ENCODE data around the gene CIAO1. TPM values are rescaled to one million over a fixed set of nuclear protein-coding genes. Genes with fewer than 3 reads are reported as not detected.

The CIAO1 gene
- total RNA-seq, 2 experiments from 2014 or later = 55.4 to 55.6 TPM

GRCh38 chr2:96308248-96308647 is 42.2 kb downstream of the CIAO1 start:
- intact Hi-C loops (cut with DNase I, micrococcal nuclease) = loop anchor here in 1 of 2 experiments (5.0 kb wide), 2 partner anchors 99 to 229 kb away; partner anchors contain the start of gene ARID5A
- H3K4me1 ChIP-seq (ENCODE audit: insufficient read depth, low read length) = peaks cover 25% of the 10 kb centered on the region
- TF ChIP-seq CTCF (IDR thresholded peaks at IDR 0.05) = no peak
- no peaks in the 10 kb centered on the region for H3K9me3 ChIP-seq (ENCODE audit: control insufficient read depth in 1 of 2, insufficient read depth in 1 of 2, low read length in 2 of 2)
- ChIA-PET POLR2A (no interaction called here), CTCF (interaction anchor here (0.9 kb wide), 1 partner anchor 37 kb away, joined by 3 read pairs; no protein-coding TSS in a partner anchor)
- ATAC-seq (ENCODE audit: poor library complexity) = no peak
- H3K36me3 ChIP-seq (ENCODE audit: insufficient read depth, low read length) = peaks cover 16% of the 10 kb centered on the region
- H3K9me3 Mint-ChIP-seq = no peaks in the 10 kb centered on the region
- H3K27me3 ChIP-seq (ENCODE audit: control insufficient read depth in 1 of 2, insufficient read depth in 2 of 2, low read length in 2 of 2) = no peaks in the 10 kb centered on the region
- H3K27ac Mint-ChIP-seq = no peak overlapping the region
- no peaks in the 10 kb centered on the region for H3K27me3 Mint-ChIP-seq
- DNase-seq = no peak
- H3K4me3 ChIP-seq (ENCODE audit: low read length) = no peak overlapping the region
- H3K27ac ChIP-seq (ENCODE audit: low read depth in 1 of 2, low read length in 2 of 2) = no peak overlapping the region
- H3K4me1 Mint-ChIP-seq (ENCODE audit: low read depth) = peaks cover 32% of the 10 kb centered on the region
- H3K4me3 Mint-ChIP-seq = no peak overlapping the region
- H3K36me3 Mint-ChIP-seq (ENCODE audit: low read depth) = peaks cover 31% of the 10 kb centered on the region

- no peak overlapping the region for H3K4me3 Mint-ChIP-seq
- H3K36me3 Mint-ChIP-seq (ENCODE audit: low read depth) = no peaks in the 10 kb centered on the region
- Histone ChIP-seq H3K36me3 (ENCODE audit: insufficient read depth, low read length) (peaks cover 2% of the 10 kb centered on the region), H3K9me3 (ENCODE audit: control insufficient read depth in 1 of 2, insufficient read depth in 1 of 2, low read length in 2 of 2) (no peaks in the 10 kb centered on the region), H3K4me3 (ENCODE audit: low read length) (no peak overlapping the region), H3K27ac (ENCODE audit: low read depth in 1 of 2, low read length in 2 of 2) (no peak overlapping the region), H3K4me1 (ENCODE audit: insufficient read depth, low read length) (peaks cover 40% of the 10 kb centered on the region), H3K27me3 (ENCODE audit: control insufficient read depth in 1 of 2, insufficient read depth in 2 of 2, low read length in 2 of 2) (no peaks in the 10 kb centered on the region)
- H3K4me1 Mint-ChIP-seq (ENCODE audit: low read depth) = peaks cover 20% of the 10 kb centered on the region
- CTCF ChIA-PET = no interaction called here
- H3K9me3 Mint-ChIP-seq = no peaks in the 10 kb centered on the region
- no peak for ATAC-seq (ENCODE audit: poor library complexity)
- H3K27me3 Mint-ChIP-seq = no peaks in the 10 kb centered on the region
- POLR2A ChIA-PET = no interaction called here
- H3K27ac Mint-ChIP-seq = peak overlapping the region; percentile 57
- TF ChIP-seq CTCF (IDR thresholded peaks at IDR 0.05) = no peak
- intact Hi-C loops (cut with DNase I, micrococcal nuclease) = no loop called here
- no peak for DNase-seq
These were observed 49.0 kb downstream of the CIAO1 start for GRCh38 chr2:96315005-96315399.

- H3K4me1 Mint-ChIP-seq (ENCODE audit: low read depth) = peaks cover 26% of the 10 kb centered on the region
These were observed 49.5 kb downstream of the CIAO1 start for GRCh38 chr2:96315400-96316071.

More at GRCh38 chr2:96315400-96316071, 49.5 kb downstream of the CIAO1 start:
- H3K9me3 ChIP-seq (ENCODE audit: control insufficient read depth in 1 of 2, insufficient read depth in 1 of 2, low read length in 2 of 2) = no peaks in the 10 kb centered on the region
- DNase-seq (peak in 7 of 14 experiments; percentile 9 to 52 (median 24)), ATAC-seq (ENCODE audit: poor library complexity) (peak; percentile 57)
- ChIA-PET CTCF (no interaction called here), POLR2A (no interaction called here)
- no peaks in the 10 kb centered on the region for H3K36me3 ChIP-seq (ENCODE audit: insufficient read depth, low read length)
- Mint-ChIP-seq H3K27ac (peak overlapping the region; percentile 57), H3K4me3 (peak overlapping the region; percentile 35), H3K9me3 (no peaks in the 10 kb centered on the region), H3K27me3 (no peaks in the 10 kb centered on the region), H3K36me3 (ENCODE audit: low read depth) (no peaks in the 10 kb centered on the region)
- no peak overlapping the region for H3K4me3 ChIP-seq (ENCODE audit: low read length)
- intact Hi-C loops (cut with DNase I, micrococcal nuclease) = no loop called here
- H3K4me1 ChIP-seq (ENCODE audit: insufficient read depth, low read length) = peaks cover 42% of the 10 kb centered on the region
- TF ChIP-seq CTCF (IDR thresholded peaks at IDR 0.05) = no peak
- H3K27me3 ChIP-seq (ENCODE audit: control insufficient read depth in 1 of 2, insufficient read depth in 2 of 2, low read length in 2 of 2) = no peaks in the 10 kb centered on the region
- peak overlapping the region in 1 of 2 donors; percentile 35 for H3K27ac ChIP-seq (ENCODE audit: low read depth in 1 of 2, low read length in 2 of 2)
